Neural crest cell (in vitro differentiated cells): ENCODE data around the gene BICD2. TPM values are rescaled to one million over a fixed set of nuclear protein-coding genes. Genes with fewer than 3 reads are reported as not detected.
"Not testable (repeated sequence)": the region's sequence is repeated elsewhere in the genome, so short reads cannot be mapped to it uniquely, and the experiment has no call there.

ENCODE experiments used
- DNase-seq: peaks from one replicate; pipeline ENCODE4 v3.0.0; 2021; ENCODE audit warnings: low read depth, mixed read lengths, low spot score
- H3K27ac Mint-ChIP-seq: one replicate; pipeline ENCODE4 v1.8.0; 2021; ENCODE audit warnings: mild to moderate bottlenecking, mixed read lengths; ENCODE audit not compliant: unreplicated experiment
- H3K27me3 Mint-ChIP-seq: 2 replicates; pipeline ENCODE4 v1.8.0; 2021; ENCODE audit warnings: low read depth, mild to moderate bottlenecking, mixed read lengths
- H3K36me3 Mint-ChIP-seq: 2 replicates; pipeline ENCODE4 v1.8.0; 2021; ENCODE audit warnings: low read depth, mild to moderate bottlenecking, mixed read lengths
- H3K4me1 Mint-ChIP-seq: 2 replicates; pipeline ENCODE4 v1.8.0; 2021; ENCODE audit warnings: mixed read lengths
- H3K4me3 Mint-ChIP-seq: one replicate; pipeline ENCODE4 v1.8.0; 2021; ENCODE audit warnings: mild to moderate bottlenecking, mixed read lengths
- H3K9me3 Mint-ChIP-seq: 2 replicates; pipeline ENCODE4 v1.8.0; 2021; ENCODE audit warnings: mixed read lengths
- CTCF ChIP-seq: fragments of 200-600 bp; sonication (generic); conservative IDR thresholded peaks from 2 replicates; pipeline ENCODE4 v1.5.0; 2021; ENCODE audit warnings: antibody characterized with exemption, mild to moderate bottlenecking
- total RNA-seq: library from RNA; stranded (reverse); gene quantifications from 2 replicates; pipeline ENCODE4 v1.2.1, GENCODE V29; 2021

BICD2 gene
- total RNA-seq, 1 donor from 2014 or later = 41.5 TPM

- no peaks in the 10 kb centered on the region for H3K27me3 Mint-ChIP-seq
- no peak overlapping the region for H3K4me3 Mint-ChIP-seq
- DNase-seq = no peak
- H3K27ac Mint-ChIP-seq = no peak overlapping the region
- no peaks in the 10 kb centered on the region for H3K4me1 Mint-ChIP-seq
- TF ChIP-seq CTCF = no peak
- H3K9me3 Mint-ChIP-seq = no peaks in the 10 kb centered on the region
- no peaks in the 10 kb centered on the region for H3K36me3 Mint-ChIP-seq
Measured at GRCh38 chr9:92774274-92774673, 9.6 kb upstream of the BICD2 start.

DNA sequence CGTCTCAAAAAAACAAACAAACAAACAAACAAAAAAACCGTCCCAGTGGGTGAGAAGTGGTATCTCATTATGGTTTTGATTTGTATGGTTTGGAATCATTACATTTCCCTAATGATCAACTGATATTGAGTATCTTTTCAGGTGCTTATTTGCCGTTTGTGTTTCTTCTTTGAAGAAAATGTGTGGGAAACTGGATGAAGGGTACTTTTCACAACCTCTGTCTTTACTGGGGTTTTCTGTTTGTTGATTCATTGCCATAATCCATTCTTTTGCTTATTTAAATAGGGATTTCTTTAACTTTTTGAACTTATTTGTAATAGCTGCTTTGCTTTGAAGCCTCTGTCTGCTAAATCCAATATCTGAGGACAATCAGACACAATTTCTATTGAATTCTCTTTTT is 9.2 kb upstream of the BICD2 start:
- TF ChIP-seq CTCF = no peak
- no peak overlapping the region for H3K4me3 Mint-ChIP-seq
- no peaks in the 10 kb centered on the region for H3K9me3 Mint-ChIP-seq
- DNase-seq = no peak
- H3K4me1 Mint-ChIP-seq = no peaks in the 10 kb centered on the region
- H3K27ac Mint-ChIP-seq = no peak overlapping the region
- no peaks in the 10 kb centered on the region for H3K27me3 Mint-ChIP-seq
- H3K36me3 Mint-ChIP-seq = no peaks in the 10 kb centered on the region

DNA sequence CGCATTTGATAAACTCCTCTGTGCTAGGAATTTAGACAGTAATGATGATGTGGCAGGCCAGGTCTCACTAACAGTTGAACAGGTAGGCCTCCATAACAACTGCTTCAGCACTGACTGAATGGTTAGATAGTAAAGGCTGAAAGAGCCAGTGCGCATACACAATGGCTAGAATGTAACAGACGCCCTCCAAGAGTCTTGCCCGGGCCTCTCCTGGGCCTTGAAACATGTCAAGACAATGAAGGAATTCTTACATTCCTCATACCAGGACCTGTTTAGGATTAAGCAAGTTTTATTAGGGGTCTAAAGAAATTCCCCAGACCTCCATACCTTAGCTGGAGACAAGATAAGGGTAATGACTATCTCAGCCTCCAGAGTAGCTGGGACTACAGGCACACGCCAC is 6.7 kb upstream of the BICD2 start:
- Mint-ChIP-seq H3K27me3 (peaks cover 3% of the 10 kb centered on the region), H3K9me3 (no peaks in the 10 kb centered on the region), H3K4me1 (peaks cover under 1% of the 10 kb centered on the region), H3K36me3 (no peaks in the 10 kb centered on the region), H3K27ac (no peak overlapping the region), H3K4me3 (no peak overlapping the region)
- TF ChIP-seq CTCF = no peak
- DNase-seq = no peak

GRCh38 chr9:92770360-92770995 is 5.8 kb upstream of the BICD2 start:
- Mint-ChIP-seq H3K27me3 (peaks cover 3% of the 10 kb centered on the region), H3K4me3 (no peak overlapping the region), H3K4me1 (peaks cover 9% of the 10 kb centered on the region), H3K9me3 (no peaks in the 10 kb centered on the region), H3K27ac (no peak overlapping the region), H3K36me3 (no peaks in the 10 kb centered on the region)
- no peak for DNase-seq
- TF ChIP-seq CTCF = no peak

GRCh38 chr9:92769990-92770359 is 5.3 kb upstream of the BICD2 start:
- Mint-ChIP-seq H3K27ac (no peak overlapping the region), H3K4me3 (no peak overlapping the region), H3K36me3 (no peaks in the 10 kb centered on the region), H3K4me1 (peaks cover 10% of the 10 kb centered on the region), H3K27me3 (peaks cover 3% of the 10 kb centered on the region), H3K9me3 (no peaks in the 10 kb centered on the region)
- no peak for DNase-seq
- no peak for TF ChIP-seq CTCF

DNA sequence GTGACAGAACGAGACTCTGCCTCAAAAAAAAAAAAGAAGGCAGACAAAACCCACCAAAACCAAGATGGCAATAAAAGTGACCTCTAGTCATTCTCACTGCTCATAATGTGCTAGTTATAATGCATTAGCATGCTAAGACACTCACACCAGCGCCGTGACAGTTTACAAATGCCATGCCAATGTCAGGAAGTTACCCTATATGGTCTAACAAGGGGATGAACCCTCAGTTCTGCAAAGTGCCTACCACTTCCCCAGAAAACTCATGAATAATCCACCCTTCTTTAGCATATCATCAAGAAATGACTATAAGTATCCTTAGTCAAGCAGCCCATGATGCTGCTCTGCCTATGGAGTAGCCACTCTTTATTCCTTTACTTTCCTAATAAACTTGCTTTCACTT is 4.7 kb upstream of the BICD2 start:
- Mint-ChIP-seq H3K27ac (no peak overlapping the region), H3K4me1 (peaks cover 10% of the 10 kb centered on the region), H3K36me3 (no peaks in the 10 kb centered on the region), H3K9me3 (no peaks in the 10 kb centered on the region), H3K27me3 (peaks cover 3% of the 10 kb centered on the region), H3K4me3 (no peak overlapping the region)
- no peak for DNase-seq
- TF ChIP-seq CTCF = no peak

- not testable (repeated sequence) for H3K27me3 Mint-ChIP-seq, H3K27ac Mint-ChIP-seq, DNase-seq, H3K9me3 Mint-ChIP-seq, H3K4me3 Mint-ChIP-seq, H3K36me3 Mint-ChIP-seq
- H3K4me1 Mint-ChIP-seq = peaks cover 10% of the 10 kb centered on the region
Measured at GRCh38 chr9:92768816-92769215, 4.2 kb upstream of the BICD2 start.
